GM19328 (cell line): Measurements from ENCODE around the gene ASTN2.

ENCODE experiments used
- ATAC-seq: cut with Tn5 transposase; IDR thresholded peaks from one replicate; pipeline ENCODE4 v1.9.1; 2021; ENCODE audit warnings: mild to moderate bottlenecking, moderate library complexity; ENCODE audit not compliant: unreplicated experiment

Gene ASTN2

GRCh38 chr9:116653348-116654058 lies 761.4 kb downstream of the ASTN2 start:
- ATAC-seq, result no peak

GRCh38 chr9:116647515-116647809 lies 767.4 kb downstream of the ASTN2 start:
- ATAC-seq, result no peak

DNA sequence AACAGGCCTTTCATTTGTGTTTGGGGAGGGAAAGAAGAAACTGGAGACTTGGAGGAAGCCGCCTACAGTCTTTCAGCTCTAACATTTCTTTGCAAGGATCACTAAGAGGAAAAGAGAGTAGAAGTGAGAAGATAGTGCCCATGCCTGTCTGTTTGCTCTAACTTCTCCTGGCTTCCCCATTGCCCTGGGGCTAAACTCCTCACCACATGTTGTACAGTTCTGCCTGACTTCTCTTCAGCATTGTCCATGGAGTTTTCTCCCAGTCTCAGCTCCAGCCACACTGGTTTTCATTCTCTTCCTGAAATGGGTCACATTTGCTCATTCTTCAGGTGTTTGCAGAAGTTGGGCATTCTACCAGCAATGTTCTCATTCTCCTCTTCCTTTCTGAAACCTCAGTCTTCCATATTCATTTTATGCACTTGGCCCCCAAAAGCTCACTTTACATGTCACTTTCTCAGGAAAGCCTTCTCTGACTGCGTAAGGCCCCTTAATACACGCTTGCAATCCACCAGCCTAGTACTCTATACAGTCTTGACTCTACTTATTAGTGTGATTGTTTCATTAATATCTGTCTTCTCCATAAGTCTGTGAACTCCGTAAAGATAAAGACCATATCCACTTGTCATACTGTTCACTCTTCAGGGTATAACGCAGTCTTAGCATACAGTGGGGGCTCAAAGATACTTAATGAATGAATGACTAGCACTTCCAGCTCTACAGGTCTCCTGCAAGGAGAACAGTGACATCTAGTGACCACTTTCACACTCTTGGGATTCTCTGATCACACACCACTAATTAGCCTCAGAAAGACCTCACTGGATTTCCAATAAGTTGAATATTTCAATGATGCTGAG lies 768.0 kb downstream of the ASTN2 start:
- ATAC-seq, result no peak

GRCh38 chr9:116644091-116644688 lies 770.7 kb downstream of the ASTN2 start:
- no peak for ATAC-seq

- ATAC-seq, result no peak
Measured at GRCh38 chr9:116643691-116644090, 771.2 kb downstream of the ASTN2 start.

- no peak for ATAC-seq
Measured at GRCh38 chr9:116641292-116642059, 773.4 kb downstream of the ASTN2 start.

DNA sequence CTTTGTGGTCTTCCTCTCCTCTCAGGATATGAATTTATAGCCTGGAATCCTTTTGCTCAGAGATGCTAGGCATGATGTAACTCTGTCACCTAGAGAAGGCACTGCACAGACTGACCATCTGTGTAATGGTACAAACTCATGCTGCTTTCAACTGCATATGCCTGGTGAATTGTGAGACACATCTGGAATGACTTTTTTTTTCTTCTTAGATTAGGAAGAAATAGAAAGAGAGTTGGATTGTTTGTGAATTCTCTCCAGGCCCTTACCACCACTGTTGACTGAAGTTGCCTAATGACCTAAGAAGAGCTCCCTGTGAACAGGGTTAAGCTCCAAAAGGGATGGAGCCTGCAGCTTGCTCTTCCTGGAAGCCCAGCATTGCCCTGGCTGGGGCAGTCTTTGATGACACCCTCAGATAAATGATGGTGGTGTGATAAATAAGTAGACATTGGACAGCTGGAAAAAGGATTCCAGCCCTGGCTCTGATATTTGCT lies 775.6 kb downstream of the ASTN2 start:
- no peak for ATAC-seq

GRCh38 chr9:116635908-116636307 lies 778.9 kb downstream of the ASTN2 start:
- no peak for ATAC-seq

GRCh38 chr9:116632990-116633838 lies 781.6 kb downstream of the ASTN2 start:
- ATAC-seq, result no peak

GRCh38 chr9:116629634-116630033 lies 785.2 kb downstream of the ASTN2 start:
- no peak for ATAC-seq

- no peak for ATAC-seq
Measured at GRCh38 chr9:116628716-116629115, 786.1 kb downstream of the ASTN2 start.

DNA sequence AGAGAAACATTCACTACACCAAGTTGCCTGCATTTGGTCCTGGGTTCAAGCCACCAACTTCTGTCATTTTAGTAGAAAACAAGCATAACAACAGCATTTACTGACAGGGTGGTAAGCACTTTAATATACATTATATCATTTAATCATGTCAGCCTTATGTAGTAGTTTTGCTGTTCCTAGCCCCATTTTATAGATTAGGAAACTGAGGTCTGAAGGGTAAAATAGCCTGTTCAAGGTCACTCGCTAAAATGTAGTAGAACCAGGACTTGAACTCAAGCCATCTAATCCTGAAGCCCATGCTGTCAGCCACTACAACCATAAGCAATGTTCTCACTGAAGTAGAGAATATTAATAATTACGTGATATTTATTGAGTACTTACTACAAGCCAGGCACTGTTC lies 787.4 kb downstream of the ASTN2 start:
- no peak for ATAC-seq

GRCh38 chr9:116626762-116627161 lies 788.1 kb downstream of the ASTN2 start:
- no peak for ATAC-seq

DNA sequence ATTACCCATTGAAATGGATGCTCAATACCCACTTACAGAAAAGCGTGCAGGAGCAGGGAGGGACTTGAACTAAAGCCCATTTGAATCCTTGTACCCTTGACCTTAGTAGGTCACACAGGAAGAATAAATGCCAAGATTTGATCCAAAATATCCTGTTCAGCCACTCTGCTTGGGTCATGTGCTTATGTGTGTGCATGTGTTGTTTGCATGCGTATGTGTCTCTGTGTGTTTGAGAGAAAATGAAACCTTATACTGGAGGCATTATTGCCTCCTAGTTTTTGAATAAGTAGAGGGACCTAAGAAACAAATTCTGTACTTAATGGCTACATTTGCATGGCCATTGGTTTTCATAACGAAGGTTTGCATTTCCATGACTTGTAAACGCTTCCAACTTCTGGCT lies 791.1 kb downstream of the ASTN2 start:
- ATAC-seq, result no peak

- ATAC-seq, result no peak
Measured at GRCh38 chr9:116617389-116617788, 797.5 kb downstream of the ASTN2 start.

- ATAC-seq, result no peak
Measured at GRCh38 chr9:116616304-116616914, 798.4 kb downstream of the ASTN2 start.

DNA sequence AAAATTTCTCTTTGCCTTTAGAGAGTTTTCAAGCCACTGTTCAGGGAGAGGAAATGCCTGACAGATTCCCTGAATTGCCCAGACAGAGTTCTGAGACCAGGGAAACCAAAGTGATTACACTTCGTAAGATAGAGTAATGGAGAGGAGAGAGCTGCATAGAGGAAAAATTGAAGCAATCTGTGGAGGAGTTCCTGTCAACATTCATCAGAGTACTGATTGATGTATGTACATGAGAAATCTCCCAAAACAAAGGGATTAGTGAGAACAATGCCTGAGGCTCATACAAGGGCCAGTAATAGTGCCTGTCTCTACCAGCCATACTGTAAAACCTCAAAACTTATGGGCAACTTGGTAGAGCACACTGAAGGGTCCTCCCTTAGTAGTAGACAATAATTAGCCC lies 806.8 kb downstream of the ASTN2 start:
- no peak for ATAC-seq

- no peak for ATAC-seq
Measured at GRCh38 chr9:116605904-116606341, 808.9 kb downstream of the ASTN2 start.

DNA sequence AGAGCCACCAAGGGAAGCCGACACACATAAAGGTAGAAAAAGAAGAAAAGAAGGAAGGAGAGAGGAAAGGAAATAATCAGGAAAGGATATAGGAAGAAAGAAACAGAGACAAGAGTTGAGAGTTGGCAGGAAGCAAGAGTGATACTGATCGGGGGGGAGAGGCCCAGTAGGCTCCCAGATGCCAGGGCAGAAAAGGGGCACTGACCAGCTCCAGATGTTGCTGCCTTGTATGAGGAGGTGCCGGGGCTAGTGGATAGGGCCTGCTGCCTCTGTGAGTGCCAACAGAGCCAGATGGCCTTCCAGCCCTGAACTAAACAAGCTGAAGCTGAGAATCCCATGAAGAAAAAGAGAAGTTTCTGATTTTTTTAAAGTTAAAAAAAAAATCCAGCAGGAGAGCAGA lies 809.8 kb downstream of the ASTN2 start:
- no peak for ATAC-seq

DNA sequence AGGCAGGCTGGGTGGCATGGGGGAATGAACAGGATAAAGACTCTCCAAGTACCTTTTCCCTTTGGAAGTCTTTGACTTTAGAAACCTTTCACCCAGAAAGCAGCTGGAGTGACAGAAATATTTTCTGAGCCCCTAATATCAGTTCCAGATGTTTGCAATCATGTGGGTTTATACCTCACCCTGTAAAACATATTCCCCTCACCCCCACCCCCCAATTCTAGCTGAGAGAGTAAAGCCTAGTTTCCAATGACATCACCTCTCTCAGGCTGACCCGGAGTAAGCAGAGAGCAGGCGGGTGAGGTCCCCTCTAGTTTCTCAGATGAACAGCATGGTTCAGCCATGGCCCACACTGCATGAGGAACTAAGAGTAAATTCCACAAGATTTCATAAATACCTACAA lies 810.6 kb downstream of the ASTN2 start:
- no peak for ATAC-seq
